GM23248 (cell line): ENCODE measurements around the gene PTGES3.

Experiments used
- EZH2 ChIP-seq: fragments of 200-600 bp; sonication (generic); IDR thresholded peaks from 2 replicates; pipeline ENCODE4 v1.6.1; 2018; ENCODE audit warnings: antibody characterized with exemption, mild to moderate bottlenecking; ENCODE audit not compliant: insufficient read depth, poor library complexity, severe bottlenecking
- EZH2phosphoT487 ChIP-seq: fragments of 200-600 bp; sonication (generic); IDR thresholded peaks from 2 replicates; pipeline ENCODE4 v1.6.1; 2018; ENCODE audit warnings: antibody characterized with exemption, moderate library complexity, mild to moderate bottlenecking, low read depth; ENCODE audit not compliant: insufficient read depth

DNA sequence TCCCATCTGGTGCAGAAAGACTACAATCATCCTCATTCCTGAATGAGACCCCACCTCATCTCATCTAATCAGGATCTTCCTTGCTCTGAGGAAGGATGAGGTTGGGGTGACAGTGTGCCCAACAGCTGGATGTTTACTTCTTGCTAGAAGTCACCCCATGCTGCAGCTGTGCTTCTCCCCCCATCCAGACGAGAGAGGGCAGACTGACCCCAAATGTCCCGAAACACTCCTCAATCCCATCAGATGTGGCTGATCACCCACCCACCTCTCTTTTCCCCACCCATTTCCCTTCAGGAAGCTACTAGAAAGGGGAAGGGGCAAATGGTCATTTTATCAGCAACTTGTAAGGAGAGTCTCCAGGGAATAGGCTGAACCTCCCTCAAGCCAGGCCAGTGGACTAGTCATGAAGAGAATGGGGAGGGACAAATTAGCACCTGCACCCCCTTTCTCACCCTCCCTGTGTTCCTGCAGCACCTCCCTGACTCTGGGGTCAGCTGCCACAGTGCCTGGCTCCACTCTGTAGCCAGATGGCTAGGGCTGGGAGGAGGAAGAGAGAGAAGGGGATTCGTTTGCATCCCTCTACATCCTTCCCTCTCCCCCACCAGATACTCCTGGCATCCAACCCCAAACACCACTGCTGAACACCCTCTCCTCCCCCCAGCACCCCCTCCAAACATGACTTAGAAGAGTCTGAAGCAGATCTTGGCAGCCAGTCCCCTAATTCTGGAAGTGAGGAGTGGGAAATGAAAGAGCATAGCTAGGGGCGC, 55.2 kb downstream of the PTGES3 start:
- no peak for TF ChIP-seq EZH2
- TF ChIP-seq EZH2phosphoT487, result no peak
